HG02970 (cell line): ENCODE results near the gene ZNF777.
"Not testable (repeated sequence)": the region's sequence is repeated elsewhere in the genome, so short reads cannot be mapped to it uniquely, and the experiment has no call there.

Source experiments
- ATAC-seq: cut with Tn5 transposase; IDR thresholded peaks from one replicate; pipeline ENCODE4 v1.9.1; 2021; ENCODE audit warnings: mild to moderate bottlenecking, moderate library complexity, moderate number of reproducible peaks; ENCODE audit not compliant: unreplicated experiment, low FRiP score

The ZNF777 gene

GRCh38 chr7:149460493-149461277 is at the start of gene ZNF777:
Gene ZNF777, minus strand, starts transcription at chr7:149461062. Its CDS starts 5,040 bp downstream, at chr7:149456022.
- ATAC-seq, result peak; percentile 95

GRCh38 chr7:149510248-149510647 is 49.4 kb upstream of the ZNF777 start:
- ATAC-seq, result no peak

GRCh38 chr7:149509774-149510173 is 48.9 kb upstream of the ZNF777 start:
- no peak for ATAC-seq

- no peak for ATAC-seq
Measured at GRCh38 chr7:149505551-149505950, 44.7 kb upstream of the ZNF777 start.

- no peak for ATAC-seq
Measured at GRCh38 chr7:149501651-149502050, 40.8 kb upstream of the ZNF777 start.

- ATAC-seq, result no peak
Measured at GRCh38 chr7:149500910-149501309, 40.0 kb upstream of the ZNF777 start.

- no peak for ATAC-seq
Measured at GRCh38 chr7:149500201-149500600, 39.3 kb upstream of the ZNF777 start.

GRCh38 chr7:149498811-149499210 is 37.9 kb upstream of the ZNF777 start:
- no peak for ATAC-seq

GRCh38 chr7:149497467-149498261 is 36.8 kb upstream of the ZNF777 start, which contains the start of gene ZNF746:
Gene ZNF746, minus strand, starts transcription at chr7:149497809. Its CDS starts 273 bp downstream, at chr7:149497536.
- peak; percentile 94 for ATAC-seq

- ATAC-seq, result peak; percentile 19
Measured at GRCh38 chr7:149496642-149497391, 36.0 kb upstream of the ZNF777 start.

GRCh38 chr7:149495785-149496641 is 35.2 kb upstream of the ZNF777 start:
- ATAC-seq, result no peak

GRCh38 chr7:149494738-149495368 is 34.0 kb upstream of the ZNF777 start:
- ATAC-seq, result no peak

GRCh38 chr7:149493975-149494374 is 33.1 kb upstream of the ZNF777 start:
- ATAC-seq, result not testable (repeated sequence)

GRCh38 chr7:149493366-149493765 is 32.5 kb upstream of the ZNF777 start:
- ATAC-seq, result no peak

GRCh38 chr7:149490083-149490760 is 29.4 kb upstream of the ZNF777 start:
- ATAC-seq, result no peak

GRCh38 chr7:149489391-149490024 is 28.6 kb upstream of the ZNF777 start:
- no peak for ATAC-seq

GRCh38 chr7:149479568-149479967 is 18.7 kb upstream of the ZNF777 start:
- no peak for ATAC-seq

- no peak for ATAC-seq
Measured at GRCh38 chr7:149478754-149479153, 17.9 kb upstream of the ZNF777 start.
